Gastrocnemius medialis (tissue), 4 donors: ENCODE data around the gene EIF1AD. TPM values are rescaled to one million over a fixed set of nuclear protein-coding genes. Genes with fewer than 3 reads are reported as not detected.

ENCODE experiments used
- ATAC-seq, 2 donors: fragments of 150-250 bp; one replicate each; pipeline ENCODE4 v1.9.1; 2016
- DNase-seq, 2 donors: peaks; one replicate each; pipeline ENCODE4 v3.0.0-alpha.2; 2019
- H3K27ac ChIP-seq, 4 donors: fragments of 200-600 bp; sonication (generic); 1 replicate in 1 of 4; 2 replicates in 3 of 4; pipeline ENCODE4 v1.5.1; 2016 to 2018; ENCODE audit warnings: mild to moderate bottlenecking in 2 of 4, moderate library complexity in 1 of 4
- H3K27me3 ChIP-seq, 3 donors: fragments of 200-600 bp; sonication (generic) in 2 of 3; 1 replicate in 1 of 3; 2 replicates in 2 of 3; pipeline versions ENCODE4 v1.5.1 to v1.6.0; 2016 to 2019; ENCODE audit warnings: mild to moderate bottlenecking in 1 of 3, moderate library complexity in 1 of 3
- H3K36me3 ChIP-seq, 2 donors: fragments of 200-600 bp; sonication (generic) in 1 of 2; one replicate each; pipeline ENCODE4 v1.5.1; 2017 to 2018
- H3K4me1 ChIP-seq, 2 donors: fragments of 200-600 bp; sonication (generic) in 1 of 2; one replicate each; pipeline ENCODE4 v1.5.1; 2016 to 2017; ENCODE audit warnings: mild to moderate bottlenecking in 2 of 2
- H3K4me3 ChIP-seq, 4 donors: fragments of 200-600 bp; sonication (generic) in 3 of 4; 1 replicate in 1 of 4; 2 replicates in 3 of 4; pipeline ENCODE4 v1.5.1; 2016 to 2019; ENCODE audit warnings: mild to moderate bottlenecking in 2 of 4
- H3K9me3 ChIP-seq, 3 donors: fragments of 200-600 bp; sonication (generic) in 2 of 3; 1 replicate in 1 of 3; 2 replicates in 2 of 3; pipeline ENCODE4 v1.5.1; 2016 to 2019
- POLR2A ChIP-seq, 2 donors: fragments of 450-650 bp; IDR thresholded peaks; one replicate each; pipeline ENCODE4 v1.6.1; 2017; ENCODE audit warnings: antibody characterized with exemption in 2 of 2, mild to moderate bottlenecking in 2 of 2, moderate library complexity in 2 of 2
- in situ Hi-C, 4 donors: fragments of 200-750 bp; cut with MboI; loops; one replicate each; pipeline versions ENCODE4 v1.15.0 to v1.8.0; 2017; ENCODE audit warnings: low sequenced_read_pairs in 4 of 4
- intact Hi-C: fragments of 100-400 bp; cut with DNase I; formaldehyde crosslinking; loops from one replicate; pipeline ENCODE4 v1.15.1; 2023; ENCODE audit warnings: low total_unique reads
- total RNA-seq, 4 donors: library from RNA; depleted of rRNA; stranded (reverse); fragments of >200 nt; gene quantifications; one replicate each; pipeline versions ENCODE4 v1.1.0 to v1.2.3, GENCODE V29; 2016
- TF ChIP-seq, protein P1 (sequence below), 5 experiments: fragments of 450-650 bp in 3 of 5; fragments of 200-600 bp in 2 of 5; sonication (generic) in 2 of 5; IDR thresholded peaks in 4 of 5; conservative IDR thresholded peaks in 1 of 5; 1 replicate in 4 of 5; 2 replicates in 1 of 5; pipeline ENCODE4 v1.5.1; 2016 to 2019; ENCODE audit warnings: antibody characterized with exemption in 5 of 5, mild to moderate bottlenecking in 3 of 5, moderate library complexity in 3 of 5

Gene EIF1AD
- total RNA-seq, 4 donors from 2014 or later: 29.3 to 39.8 (median 35.4) TPM

DNA sequence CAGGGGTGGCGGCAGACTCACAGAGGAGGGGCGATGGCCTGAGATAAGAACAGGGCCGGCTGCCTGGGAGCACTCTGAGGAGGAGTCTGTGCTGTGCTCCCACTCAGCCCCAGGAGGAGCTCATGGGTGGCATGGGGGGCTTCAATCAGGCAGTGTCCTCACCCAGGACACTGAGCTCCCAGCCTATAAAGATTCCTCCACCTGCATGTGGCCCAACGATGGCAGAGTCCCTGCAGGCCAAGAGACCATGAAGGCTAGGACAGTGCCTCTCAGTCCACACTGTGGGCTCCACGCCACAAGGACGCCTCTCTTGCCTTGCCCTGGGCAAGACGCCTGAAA is 11.8 kb upstream of the EIF1AD start:
- Histone ChIP-seq H3K4me3 (no peak overlapping the region), H3K4me1 (peaks cover 9 to 15% of the 10 kb centered on the region in 2 donors), H3K27me3 (peaks cover 12 to 18% (median 17%) of the 10 kb centered on the region in 3 donors), H3K9me3 (no peaks in the 10 kb centered on the region), H3K27ac (no peak overlapping the region), H3K36me3 (no peaks in the 10 kb centered on the region)
- DNase-seq (no peak), ATAC-seq (no peak)
- TF ChIP-seq POLR2A (IDR thresholded peaks at IDR 0.05): no peak
- TF ChIP-seq, protein P1, sequence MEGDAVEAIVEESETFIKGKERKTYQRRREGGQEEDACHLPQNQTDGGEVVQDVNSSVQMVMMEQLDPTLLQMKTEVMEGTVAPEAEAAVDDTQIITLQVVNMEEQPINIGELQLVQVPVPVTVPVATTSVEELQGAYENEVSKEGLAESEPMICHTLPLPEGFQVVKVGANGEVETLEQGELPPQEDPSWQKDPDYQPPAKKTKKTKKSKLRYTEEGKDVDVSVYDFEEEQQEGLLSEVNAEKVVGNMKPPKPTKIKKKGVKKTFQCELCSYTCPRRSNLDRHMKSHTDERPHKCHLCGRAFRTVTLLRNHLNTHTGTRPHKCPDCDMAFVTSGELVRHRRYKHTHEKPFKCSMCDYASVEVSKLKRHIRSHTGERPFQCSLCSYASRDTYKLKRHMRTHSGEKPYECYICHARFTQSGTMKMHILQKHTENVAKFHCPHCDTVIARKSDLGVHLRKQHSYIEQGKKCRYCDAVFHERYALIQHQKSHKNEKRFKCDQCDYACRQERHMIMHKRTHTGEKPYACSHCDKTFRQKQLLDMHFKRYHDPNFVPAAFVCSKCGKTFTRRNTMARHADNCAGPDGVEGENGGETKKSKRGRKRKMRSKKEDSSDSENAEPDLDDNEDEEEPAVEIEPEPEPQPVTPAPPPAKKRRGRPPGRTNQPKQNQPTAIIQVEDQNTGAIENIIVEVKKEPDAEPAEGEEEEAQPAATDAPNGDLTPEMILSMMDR (IDR thresholded peaks at IDR 0.05 in 4 of 5, conservative IDR thresholded peaks at IDR 0.05 in 1 of 5): no peak
- in situ Hi-C loops (no loop called here), intact Hi-C loops (no loop called here)

DNA sequence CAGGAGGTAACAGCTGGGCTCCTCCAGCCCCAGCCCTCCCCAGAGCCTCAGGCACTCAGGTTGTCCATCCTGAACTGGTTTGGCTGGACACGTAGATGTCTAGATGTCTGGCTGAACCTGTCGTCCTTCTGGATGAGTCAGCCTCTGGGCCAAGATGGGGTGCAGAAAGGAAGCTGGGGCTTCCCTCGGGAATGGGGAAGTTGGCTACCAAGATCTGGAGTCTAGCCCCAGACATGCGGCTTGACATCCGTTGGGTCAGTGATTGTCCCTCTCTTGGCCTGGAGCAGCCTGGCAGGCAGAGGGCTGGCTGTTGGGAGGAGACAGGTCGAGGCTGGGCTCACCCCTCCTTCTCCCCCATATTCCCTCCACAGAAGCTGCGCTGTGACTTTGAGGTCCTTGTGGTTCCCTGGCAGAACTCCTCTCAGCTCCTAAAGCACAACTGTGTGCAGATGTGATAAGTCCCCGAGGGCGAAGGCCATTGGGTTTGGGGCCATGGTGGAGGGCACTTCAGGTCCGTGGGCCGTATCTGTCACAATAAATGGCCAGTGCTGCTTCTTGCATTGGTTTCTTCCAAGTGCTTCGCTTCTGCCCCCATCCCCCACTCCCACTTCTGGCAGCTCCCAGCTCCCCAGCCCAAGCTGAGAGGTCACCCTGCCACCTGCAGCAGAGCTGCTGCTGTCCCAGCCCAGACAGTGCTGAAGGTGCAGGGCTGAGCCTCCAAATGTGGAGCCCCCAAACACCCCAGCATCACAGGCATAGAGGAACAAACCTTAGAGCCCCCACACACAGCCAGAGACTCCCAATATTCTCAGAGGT is 11.2 kb upstream of the EIF1AD start:
- peaks cover 12 to 18% (median 17%) of the 10 kb centered on the region in 3 donors for H3K27me3 ChIP-seq
- intact Hi-C loops (no loop called here), in situ Hi-C loops (no loop called here)
- no peaks in the 10 kb centered on the region for H3K36me3 ChIP-seq
- H3K4me3 ChIP-seq: no peak overlapping the region
- DNase-seq (no peak), ATAC-seq (no peak)
- no peaks in the 10 kb centered on the region for H3K9me3 ChIP-seq
- H3K27ac ChIP-seq: no peak overlapping the region
- no peak for TF ChIP-seq POLR2A (IDR thresholded peaks at IDR 0.05)
- TF ChIP-seq, protein P1 (IDR thresholded peaks at IDR 0.05 in 4 of 5, conservative IDR thresholded peaks at IDR 0.05 in 1 of 5): no peak
- H3K4me1 ChIP-seq: peaks cover 9 to 15% of the 10 kb centered on the region in 2 donors

DNA sequence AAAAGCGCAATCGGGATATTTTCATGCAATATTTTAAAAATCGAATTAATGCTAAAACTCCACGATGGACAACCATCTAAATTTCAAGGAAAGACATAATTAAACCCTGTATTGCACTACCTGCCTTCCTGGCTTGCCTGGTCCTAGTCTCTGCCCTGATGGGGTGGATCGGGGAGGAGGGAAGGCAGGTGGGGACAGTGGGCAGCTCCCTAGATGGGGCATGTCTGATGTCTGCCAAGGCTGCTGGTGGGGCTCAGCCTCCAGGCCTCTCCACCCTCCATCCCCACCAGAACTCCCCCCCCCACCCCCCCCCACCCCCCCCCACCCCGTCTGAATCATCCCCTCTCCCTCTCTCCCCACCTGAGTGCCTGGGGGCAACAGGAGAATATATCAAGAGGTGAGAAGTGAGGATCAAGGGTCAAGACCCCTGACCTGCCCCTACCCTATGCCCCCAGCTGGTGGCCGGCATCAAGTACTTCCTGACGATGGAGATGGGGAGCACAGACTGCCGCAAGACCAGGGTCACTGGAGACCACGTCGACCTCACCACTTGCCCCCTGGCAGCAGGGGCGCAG is 10.5 kb upstream of the EIF1AD start:
- Histone ChIP-seq H3K4me1 (peaks cover 9 to 19% of the 10 kb centered on the region in 2 donors), H3K27ac (no peak overlapping the region), H3K4me3 (no peak overlapping the region), H3K27me3 (peaks cover 12 to 18% (median 17%) of the 10 kb centered on the region in 3 donors), H3K36me3 (no peaks in the 10 kb centered on the region), H3K9me3 (no peaks in the 10 kb centered on the region)
- TF ChIP-seq POLR2A (IDR thresholded peaks at IDR 0.05): no peak
- TF ChIP-seq, protein P1 (IDR thresholded peaks at IDR 0.05 in 4 of 5, conservative IDR thresholded peaks at IDR 0.05 in 1 of 5): no peak
- DNase-seq (no peak), ATAC-seq (no peak)
- intact Hi-C loops (no loop called here), in situ Hi-C loops (no loop called here)

DNA sequence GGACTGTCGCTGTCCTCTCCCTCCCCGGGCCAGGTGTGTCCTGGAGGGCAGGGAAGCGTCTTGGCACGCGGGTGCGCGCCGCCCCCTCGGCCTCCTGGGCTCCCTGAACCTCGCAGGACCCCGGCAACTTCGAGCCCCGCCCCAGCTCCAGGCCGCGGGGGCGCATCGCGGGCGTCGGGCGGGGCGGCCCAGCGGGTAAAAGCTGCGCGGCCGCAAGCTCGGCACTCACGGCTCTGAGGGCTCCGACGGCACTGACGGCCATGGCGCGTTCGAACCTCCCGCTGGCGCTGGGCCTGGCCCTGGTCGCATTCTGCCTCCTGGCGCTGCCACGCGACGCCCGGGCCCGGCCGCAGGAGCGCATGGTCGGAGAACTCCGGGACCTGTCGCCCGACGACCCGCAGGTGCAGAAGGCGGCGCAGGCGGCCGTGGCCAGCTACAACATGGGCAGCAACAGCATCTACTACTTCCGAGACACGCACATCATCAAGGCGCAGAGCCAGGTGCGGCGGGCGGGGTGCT is 9.9 kb upstream of the EIF1AD start, which contains the start of gene CST6:
Gene CST6 (plus strand): TSS at position 224 of the 519 bp plus-strand sequence. CDS start 37 bp downstream, at position 261.
- Histone ChIP-seq H3K36me3 (no peaks in the 10 kb centered on the region), H3K27me3 (peaks cover 12 to 18% (median 17%) of the 10 kb centered on the region in 3 donors), H3K4me1 (peaks cover 9 to 25% of the 10 kb centered on the region in 2 donors), H3K9me3 (no peaks in the 10 kb centered on the region), H3K27ac (no peak within 1 kb of the TSS), H3K4me3 (peak within 1 kb of the TSS in 3 of 4 donors; percentile 2 to 20 (median 20))
- no peak for ATAC-seq
- intact Hi-C loops: no loop called here
- DNase-seq: no peak
- in situ Hi-C loops: no loop called here
- TF ChIP-seq POLR2A (IDR thresholded peaks at IDR 0.05): no peak
- TF ChIP-seq, protein P1 (IDR thresholded peaks at IDR 0.05 in 4 of 5, conservative IDR thresholded peaks at IDR 0.05 in 1 of 5): no peak
